Measurements from ENCODE around the gene TBL3.

DNA sequence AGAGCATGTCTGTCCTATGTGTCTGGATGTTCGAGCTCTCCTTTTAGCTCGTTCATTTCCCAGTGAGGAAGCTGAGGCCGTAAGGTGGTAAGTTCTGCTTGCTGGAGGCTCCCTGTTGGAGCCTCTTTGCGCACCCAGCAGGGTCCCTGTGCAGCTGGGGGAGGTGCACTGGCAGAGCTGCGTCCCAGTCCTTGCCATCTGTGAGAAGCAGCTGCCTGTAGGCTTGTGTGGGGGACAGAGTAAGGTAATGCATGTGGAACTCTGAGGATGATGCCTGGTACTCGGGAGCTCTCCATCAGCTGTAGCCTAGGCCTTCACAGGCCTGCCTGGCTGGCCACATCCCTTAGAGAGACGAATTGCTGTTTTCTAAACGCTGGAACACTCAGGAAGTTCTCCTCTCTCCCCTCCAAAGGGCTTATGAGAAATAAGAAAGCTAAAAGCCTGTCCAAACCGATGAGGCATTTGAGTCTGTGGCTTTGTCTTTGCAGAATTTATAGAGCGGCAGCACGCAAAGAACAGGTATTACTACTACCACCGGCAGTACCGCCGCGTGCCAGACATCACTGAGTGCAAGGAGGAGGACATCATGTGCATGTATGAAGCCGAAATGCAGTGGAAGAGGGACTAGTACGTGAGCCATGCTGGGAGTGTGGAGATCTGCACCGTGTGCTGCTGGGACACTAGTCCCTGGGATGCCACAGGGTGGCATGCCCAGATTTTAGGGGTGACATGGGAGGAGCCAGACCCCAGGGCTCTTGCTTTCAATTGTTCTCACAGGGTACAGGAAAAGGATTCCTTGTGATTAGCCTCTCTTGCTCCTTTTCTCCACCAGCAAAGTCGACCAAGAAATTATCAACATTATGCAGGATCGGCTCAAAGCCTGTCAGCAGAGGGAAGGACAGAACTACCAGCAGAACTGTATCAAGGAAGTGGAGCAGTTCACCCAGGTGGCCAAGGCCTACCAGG lies 10.9 kb upstream of the TBL3 start:
- TF ChIP-seq CTCF (optimal IDR thresholded peaks at IDR 0.05 in 1 of 3, IDR thresholded peaks at IDR 0.05 in 1 of 3, conservative IDR thresholded peaks at IDR 0.05 in 1 of 3; ENCODE audit: extremely low read depth in 1 of 3, insufficient read depth in 2 of 3, low read length in 3 of 3) = no peak
- no peak for TF ChIP-seq EZH2 (IDR thresholded peaks at IDR 0.05; ENCODE audit: low read length)

Measured in keratinocyte (primary cell).